Measurements from ENCODE around the gene CAPN12. TPM values are rescaled to one million over a fixed set of nuclear protein-coding genes. Genes with fewer than 3 reads are reported as not detected.

CAPN12 gene
- total and polyA plus RNA-seq, 10 of the 15 experiments (the other 5 are each of a cell fraction or from before 2014, with no cell fraction given) = 0.64 to 4.6 (median 2.0) TPM

GRCh38 chr19:38713227-38713649 is 31.0 kb downstream of the CAPN12 start:
- Histone ChIP-seq H3K9ac (ENCODE audit: control insufficient read depth, insufficient read depth, low read length) (no peak overlapping the region), H3K36me3 (ENCODE audit: control insufficient read depth in 2 of 2, insufficient read depth in 2 of 2, low read length in 1 of 2) (peaks cover 18 to 47% of the 10 kb centered on the region in 2 experiments), H3K79me2 (ENCODE audit: control insufficient read depth, insufficient read depth, low read length) (no peaks in the 10 kb centered on the region), H3K4me2 (ENCODE audit: control insufficient read depth, insufficient read depth) (no peak overlapping the region), H2AFZ (ENCODE audit: control insufficient read depth, low read depth, low read length) (no peak overlapping the region), H3K4me1 (ENCODE audit: control insufficient read depth, insufficient read depth, low read length) (no peaks in the 10 kb centered on the region), H3K27me3 (replicated peaks in 1 of 2; ENCODE audit: control insufficient read depth in 2 of 2, insufficient read depth in 2 of 2, low read length in 1 of 2) (no peaks in the 10 kb centered on the region), H3K27ac (ENCODE audit: control insufficient read depth, insufficient read depth) (no peak overlapping the region), H3K4me3 (no peak overlapping the region), H4K20me1 (ENCODE audit: control insufficient read depth, insufficient read depth) (no peaks in the 10 kb centered on the region), H3K9me3 (replicated peaks; ENCODE audit: control insufficient read depth, insufficient read depth, low read length) (no peaks in the 10 kb centered on the region)
- 97% methylated on average over 17 of the region's 19 CpGs for WGBS (ENCODE audit: insufficient coverage, insufficient replicate concordance, low lambda C conversion rate, missing lambda C conversion rate)
- no TSS peak for BruUV-seq (replicated peaks)
- ChIA-PET CTCF (no interaction called here), POLR2A (no interaction called here), SMC1A (ENCODE audit: uncharacterized antibody, unreplicated experiment) (no interaction called here), RAD21 (ENCODE audit: unreplicated experiment) (no interaction called here)
- ATAC-seq (no peak), FAIRE-seq (no peak), DNase-seq (ENCODE audit: low read depth, low spot score) (no peak)
- intact Hi-C loops (cut with micrococcal nuclease; ENCODE audit: unreplicated experiment) = no loop called here
- TF ChIP-seq MYC (IDR thresholded peaks at IDR 0.05; ENCODE audit: insufficient read depth, insufficient read length, insufficient replicate concordance, low read length, severe bottlenecking) = no peak
- TF ChIP-seq USF1 (IDR thresholded peaks at IDR 0.05; ENCODE audit: borderline replicate concordance, extremely low read length, insufficient read depth, low read depth, low read length) = no peak
- TF ChIP-seq BHLHE40 (IDR thresholded peaks at IDR 0.05; ENCODE audit: borderline replicate concordance in 1 of 2, low read depth in 2 of 2, low read length in 1 of 2) = no peak
- TF ChIP-seq NKRF (conservative IDR thresholded peaks at IDR 0.05) = no peak
- TF ChIP-seq TAF1 (IDR thresholded peaks at IDR 0.05; ENCODE audit: borderline replicate concordance, low read depth, low read length) = no peak
- no peak for TF ChIP-seq RAD21 (IDR thresholded peaks at IDR 0.05; ENCODE audit: insufficient read depth, low read depth, low read length)
- no peak for TF ChIP-seq ZNF622 (IDR thresholded peaks at IDR 0.05)
- in situ Hi-C loops (cut with MboI) = no loop called here

Measured in GM12878 (cell line).